Natural killer cell (primary cell): ENCODE measurements around the gene CAMKK1. TPM values are rescaled to one million over a fixed set of nuclear protein-coding genes. Genes with fewer than 3 reads are reported as not detected.
A peak's percentile ranks its signal among the peaks of the same experiment; 100 is the strongest.

Experiments used
- ATAC-seq, 3 donors: fragments of 150-1000 bp in 2 of 3; fragments of 200-7000 bp in 1 of 3; cut with Tn5 transposase; 1 replicate in 1 of 3; 2 replicates in 2 of 3; pipeline ENCODE4 v1.10.0; 2021; ENCODE audit warnings: mild to moderate bottlenecking in 2 of 3, moderate library complexity in 2 of 3
- DNase-seq, 2 donors: peaks; one replicate each; pipeline versions ENCODE4 v3.0.0 to v3.0.0-alpha.2; 2013 to 2021; ENCODE audit warnings: mixed read lengths in 1 of 2
- H3K27ac ChIP-seq: one replicate; pipeline ENCODE4 v1.5.1; 2013; ENCODE audit warnings: mild to moderate bottlenecking, low read length
- H3K27me3 ChIP-seq: one replicate; pipeline ENCODE4 v1.6.1; 2013; ENCODE audit warnings: low read length; ENCODE audit not compliant: control insufficient read depth, insufficient read depth
- H3K36me3 ChIP-seq: one replicate; pipeline ENCODE4 v1.6.1; 2013; ENCODE audit warnings: low read length; ENCODE audit not compliant: control insufficient read depth, insufficient read depth
- H3K4me1 ChIP-seq: one replicate; pipeline ENCODE4 v1.6.1; 2013; ENCODE audit warnings: low read length; ENCODE audit not compliant: control insufficient read depth, insufficient read depth
- H3K4me3 ChIP-seq: one replicate; pipeline ENCODE4 v1.5.1; 2013; ENCODE audit warnings: low read length
- H3K9me3 ChIP-seq: one replicate; pipeline ENCODE4 v1.6.1; 2013; ENCODE audit warnings: low read length; ENCODE audit not compliant: control insufficient read depth, insufficient read depth
- H3K27ac Mint-ChIP-seq, 2 donors: one replicate each; pipeline ENCODE4 v1.8.0; 2022; ENCODE audit warnings: mild to moderate bottlenecking in 2 of 2, mixed read lengths in 2 of 2, moderate library complexity in 1 of 2
- H3K27me3 Mint-ChIP-seq, 2 donors: one replicate each; pipeline ENCODE4 v1.8.0; 2022; ENCODE audit warnings: low read depth in 2 of 2, mixed read lengths in 2 of 2
- H3K36me3 Mint-ChIP-seq: one replicate; pipeline ENCODE4 v1.8.0; 2022; ENCODE audit warnings: mixed read lengths
- H3K4me1 Mint-ChIP-seq, 2 donors: one replicate each; pipeline ENCODE4 v1.8.0; 2022; ENCODE audit warnings: mixed read lengths in 2 of 2
- H3K4me3 Mint-ChIP-seq: one replicate; pipeline ENCODE4 v1.8.0; 2022; ENCODE audit warnings: mild to moderate bottlenecking, moderate library complexity, mixed read lengths
- H3K9me3 Mint-ChIP-seq, 2 donors: one replicate each; pipeline ENCODE4 v1.8.0; 2022; ENCODE audit warnings: mixed read lengths in 2 of 2
- CTCF ChIP-seq: fragments of 200-600 bp; IDR thresholded peaks from one replicate; pipeline ENCODE4 v1.8.0; 2022; ENCODE audit warnings: antibody characterized with exemption
- WGBS: methylation state at CpG from one replicate; pipeline ENCODE4 v1.1.7; 2013; ENCODE audit warnings: missing lambda C conversion rate; ENCODE audit not compliant: insufficient coverage; 5-methylcytosine and 5-hydroxymethylcytosine counted together
- intact Hi-C: fragments of 100-400 bp; cut with micrococcal nuclease; formaldehyde crosslinking; loops from one replicate; pipeline ENCODE4 v1.14.2; 2022
- total RNA-seq, 4 donors: library from RNA; stranded (reverse); fragments of 120-200 nt in 1 of 4; gene quantifications; one replicate each; pipeline versions ENCODE4 v1.2.3 to v1.2.4, GENCODE V29; 2013 to 2022

The CAMKK1 gene
- 1 to 10 TPM; 3.2 to 4.3 (median 3.9) TPM for total RNA-seq
- total RNA-seq (2013): 1.4 TPM

DNA sequence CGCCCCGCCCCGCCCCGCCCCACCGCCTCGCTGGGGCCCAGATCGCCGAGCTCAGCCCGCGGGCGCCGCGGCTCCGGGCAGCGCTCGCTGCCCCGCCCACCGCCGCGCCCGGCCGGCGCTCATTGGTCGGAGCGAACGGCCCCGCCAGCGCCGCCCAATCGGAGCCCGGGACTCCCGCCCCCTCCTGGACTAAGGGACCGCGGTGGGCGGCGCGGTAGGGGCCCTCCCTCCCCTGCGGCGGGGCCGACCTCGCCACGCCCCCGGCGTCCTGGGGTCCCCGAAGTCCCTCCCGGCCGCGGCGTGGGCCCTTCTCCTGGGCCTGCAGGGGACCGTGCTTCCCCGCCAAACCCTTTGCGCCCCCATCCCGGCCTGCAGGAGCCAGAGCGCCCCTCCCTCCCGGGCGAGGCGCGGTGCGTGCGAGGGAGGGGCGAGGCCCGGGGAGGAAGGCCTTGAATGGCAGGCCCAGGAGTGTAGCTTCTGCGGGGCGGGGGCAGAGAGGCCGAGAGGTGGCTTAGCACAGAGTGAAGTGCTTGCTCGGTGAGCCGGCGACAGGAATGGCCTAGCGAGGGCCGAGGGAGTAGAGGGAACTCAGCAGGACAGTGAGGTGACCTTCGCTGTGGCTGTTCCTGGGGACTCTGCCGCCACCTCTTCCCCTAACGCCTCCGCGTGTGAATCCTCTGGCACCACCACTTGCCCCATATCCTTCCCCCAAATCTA is at the start of gene CAMKK1:
CAMKK1 (minus strand) TSS at position 51 of the 717 bp plus-strand sequence. CDS start 7,366 bp downstream, outside the sequence.
- Mint-ChIP-seq H3K27me3 (no peaks in the 10 kb centered on the region), H3K4me1 (peaks cover 18 to 30% of the 10 kb centered on the region in 2 donors), H3K27ac (peak within 1 kb of the TSS; percentile 60 to 77), H3K36me3 (no peaks in the 10 kb centered on the region), H3K4me3 (peak within 1 kb of the TSS; percentile 85), H3K9me3 (no peaks in the 10 kb centered on the region)
- DNase-seq (peak; percentile 89 to 93), ATAC-seq (peak; percentile 82 to 91 (median 84))
- intact Hi-C loops: loop anchor here (5.0 kb wide), 1 partner anchor 69 kb away; the partner anchor contains the start of gene ATP2A3
- Histone ChIP-seq H3K9me3 (no peaks in the 10 kb centered on the region), H3K27me3 (no peaks in the 10 kb centered on the region), H3K4me3 (peak within 1 kb of the TSS; percentile 52), H3K4me1 (peaks cover 19% of the 10 kb centered on the region), H3K36me3 (no peaks in the 10 kb centered on the region), H3K27ac (peak within 1 kb of the TSS; percentile 8)
- TF ChIP-seq CTCF: no peak
- WGBS: 2% methylated on average over 75 of the region's 75 CpGs

- Histone ChIP-seq H3K27ac (no peak overlapping the region), H3K9me3 (no peaks in the 10 kb centered on the region), H3K4me1 (peaks cover under 1% of the 10 kb centered on the region), H3K36me3 (peaks cover 82% of the 10 kb centered on the region), H3K27me3 (no peaks in the 10 kb centered on the region), H3K4me3 (no peak overlapping the region)
- ATAC-seq (no peak), DNase-seq (no peak)
- Mint-ChIP-seq H3K36me3 (no peaks in the 10 kb centered on the region), H3K4me1 (peaks cover 4 to 32% of the 10 kb centered on the region in 2 donors), H3K9me3 (no peaks in the 10 kb centered on the region), H3K27ac (no peak overlapping the region), H3K4me3 (no peak overlapping the region), H3K27me3 (no peaks in the 10 kb centered on the region)
- TF ChIP-seq CTCF: no peak
- intact Hi-C loops: no loop called here
- 97% methylated on average over 47 of the region's 48 CpGs for WGBS
Observed at GRCh38 chr17:3940965-3941698, 48.3 kb upstream of the CAMKK1 start.

DNA sequence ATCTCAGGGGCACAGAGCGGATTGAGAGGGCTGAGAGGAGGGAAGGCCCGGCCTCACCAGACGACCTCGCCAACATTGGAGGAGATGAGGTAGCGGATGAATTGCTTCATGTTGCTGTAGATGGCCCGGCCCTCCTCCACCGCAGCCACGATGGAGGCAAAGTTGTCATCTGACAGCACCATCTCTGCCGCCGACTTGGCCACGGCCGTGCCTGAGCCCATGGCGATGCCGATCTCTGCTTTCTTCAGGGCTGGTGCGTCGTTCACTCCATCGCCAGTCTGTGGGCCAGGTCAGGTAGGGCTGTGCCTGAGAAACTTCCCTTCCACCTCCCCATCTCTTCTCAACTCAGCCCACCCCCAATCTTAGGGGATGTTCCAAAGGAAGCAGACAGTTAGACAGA is 44.5 kb upstream of the CAMKK1 start:
- 96% methylated on average over 17 of the region's 17 CpGs for WGBS
- no peak for TF ChIP-seq CTCF
- no peak overlapping the region for H3K4me3 Mint-ChIP-seq
- ATAC-seq (no peak), DNase-seq (no peak)
- peaks cover 5 to 20% of the 10 kb centered on the region in 2 donors for H3K4me1 Mint-ChIP-seq
- Histone ChIP-seq H3K36me3 (peaks cover 71% of the 10 kb centered on the region), H3K27ac (no peak overlapping the region), H3K4me1 (peaks cover 6% of the 10 kb centered on the region), H3K27me3 (no peaks in the 10 kb centered on the region), H3K9me3 (no peaks in the 10 kb centered on the region), H3K4me3 (no peak overlapping the region)
- no peaks in the 10 kb centered on the region for H3K36me3 Mint-ChIP-seq
- H3K27me3 Mint-ChIP-seq: no peaks in the 10 kb centered on the region
- H3K9me3 Mint-ChIP-seq: no peaks in the 10 kb centered on the region
- peak overlapping the region; percentile 19 to 39 for H3K27ac Mint-ChIP-seq
- intact Hi-C loops: no loop called here
